HepG2 (cell line): ENCODE measurements around the gene ADAMTS2. TPM values are rescaled to one million over a fixed set of nuclear protein-coding genes. Genes with fewer than 3 reads are reported as not detected.

Experiments used
- ATAC-seq: fragments of 200-7000 bp; cut with Tn5 transposase; 3 replicates; pipeline ENCODE4 v1.9.1; 2020; ENCODE audit warnings: mild to moderate bottlenecking, moderate library complexity
- BruUV-seq: library from RNA; stranded (reverse); fragments of 400-500 nt; replicated peaks from 2 replicates; lab custom pipeline; 2021; lab: Mats Ljungman, UMichigan
- CTCF ChIA-PET: fragments of 300-600 bp; formaldehyde crosslinking; extraction: SDS; loops from one replicate; lab custom pipeline; 2021; ENCODE audit warnings: low total read pairs, inconsistent platforms, low intra/inter-chr PET ratio; lab: Yijun Ruan, JAX
- POLR2A ChIA-PET: fragments of 350-600 bp; sonication (Branson Sonifier 250); formaldehyde crosslinking; loops from one replicate; lab custom pipeline; 2020; ENCODE audit warnings: antibody characterized with exemption, inconsistent platforms; lab: Yijun Ruan, JAX
- DNase-seq: peaks from one replicate; pipeline ENCODE4 v3.0.0-alpha.2; 2015; ENCODE audit warnings: low spot score
- FAIRE-seq: peaks from 3 replicates; lab custom pipeline; 2011; peaks lifted over from hg19 to GRCh38; lab: Jason Lieb, UNC
- H2AFZ ChIP-seq: one replicate; pipeline ENCODE4 v1.6.1; 2011; ENCODE audit warnings: low read length, inconsistent platforms
- H3K27ac ChIP-seq: fragments of 300-600 bp; 3 replicates; pipeline ENCODE4 v1.8.0; 2011; ENCODE audit warnings: mixed run types, mild to moderate bottlenecking, mixed read lengths, low read length, inconsistent platforms; ENCODE audit not compliant: insufficient read depth; ENCODE audit errors: extremely low read length
- H3K27me3 ChIP-seq, 2 experiments: fragments of 200-600 bp in 1 of 2; 2 replicates in 1 of 2; 3 replicates in 1 of 2; pipeline versions ENCODE4 v1.6.0 to v1.8.0; 2011; ENCODE audit warnings: low read length in 2 of 2, mild to moderate bottlenecking in 2 of 2, moderate library complexity in 2 of 2, inconsistent platforms in 1 of 2; ENCODE audit not compliant: insufficient read depth in 2 of 2, control insufficient read depth in 1 of 2
- H3K36me3 ChIP-seq, 2 experiments: fragments of 200-600 bp in 1 of 2; replicated peaks in 1 of 2; 2 replicates in 1 of 2; 3 replicates in 1 of 2; pipeline versions ENCODE4 v1.5.1 to v1.8.0; 2011; ENCODE audit warnings: low read length in 2 of 2, inconsistent platforms in 1 of 2; ENCODE audit not compliant: insufficient read depth in 2 of 2, control insufficient read depth in 1 of 2
- H3K4me1 ChIP-seq: 2 replicates; pipeline ENCODE4 v1.5.1; 2012; ENCODE audit warnings: low read length, inconsistent platforms; ENCODE audit not compliant: insufficient read depth
- H3K4me2 ChIP-seq: 2 replicates; pipeline ENCODE4 v1.6.0; 2011; ENCODE audit warnings: low read depth, low read length, inconsistent platforms
- H3K4me3 ChIP-seq, 3 experiments: fragments of 200-600 bp in 1 of 3; sonication (generic), shearing (Covaris generic) in 1 of 3; replicated peaks in 1 of 3; 2 replicates each; pipeline ENCODE4 v1.5.1; 2011 to 2016; ENCODE audit warnings: low read length in 3 of 3, inconsistent platforms in 2 of 3, low read depth in 2 of 3, mild to moderate bottlenecking in 2 of 3, control low read depth in 1 of 3, mixed read lengths in 1 of 3; ENCODE audit not compliant: insufficient read depth in 1 of 3
- H3K79me2 ChIP-seq: one replicate; pipeline ENCODE4 v1.6.1; 2011; ENCODE audit warnings: low read length, inconsistent platforms; ENCODE audit not compliant: insufficient read depth
- H3K9ac ChIP-seq: 2 replicates; pipeline ENCODE4 v1.6.0; 2011; ENCODE audit warnings: mild to moderate bottlenecking, low read depth, low read length, inconsistent platforms; ENCODE audit not compliant: insufficient read depth
- H3K9me3 ChIP-seq: 2 replicates; pipeline ENCODE4 v1.5.1; 2012; ENCODE audit warnings: mild to moderate bottlenecking, low read length
- H4K20me1 ChIP-seq: 2 replicates; pipeline ENCODE4 v1.6.0; 2011; ENCODE audit warnings: inconsistent platforms, mild to moderate bottlenecking, low read length, moderate library complexity; ENCODE audit not compliant: insufficient read depth
- BHLHE40 ChIP-seq: IDR thresholded peaks from 2 replicates; pipeline ENCODE4 v1.6.1; 2011; ENCODE audit warnings: low read length, improper control_type of control experiment
- HIVEP1 ChIP-seq: sonication (generic); formaldehyde crosslinking; IDR thresholded peaks from 2 replicates; pipeline ENCODE4 v1.4.0; 2020; ENCODE audit warnings: mild to moderate bottlenecking, missing genetic modification reagents
- JUNB ChIP-seq: sonication (generic); formaldehyde crosslinking; IDR thresholded peaks from 2 replicates; pipeline ENCODE4 v1.8.0; 2022; ENCODE audit warnings: missing genetic modification reagents, mild to moderate bottlenecking, borderline replicate concordance
- MIER3 ChIP-seq: IDR thresholded peaks from 2 replicates; pipeline ENCODE4 v1.6.1; 2016; ENCODE audit warnings: missing compliant biosample characterization, borderline replicate concordance
- SOX6 ChIP-seq, 2 experiments: fragments of 450-650 bp in 1 of 2; sonication (generic) in 1 of 2; formaldehyde crosslinking in 1 of 2; IDR thresholded peaks; 2 replicates each; pipeline versions ENCODE4 v1.4.0 to v1.6.1; 2017 to 2020; ENCODE audit warnings: antibody characterized with exemption in 1 of 2, mild to moderate bottlenecking in 1 of 2, missing genetic modification reagents in 1 of 2
- ZNF44 ChIP-seq: sonication (generic); formaldehyde crosslinking; IDR thresholded peaks from 2 replicates; pipeline ENCODE4 v1.5.1; 2020; ENCODE audit warnings: mild to moderate bottlenecking, missing genetic modification reagents
- ZNF570 ChIP-seq: sonication (generic); formaldehyde crosslinking; IDR thresholded peaks from 2 replicates; pipeline ENCODE4 v1.4.0; 2020; ENCODE audit warnings: mild to moderate bottlenecking, missing genetic modification reagents, borderline replicate concordance
- ZNF660 ChIP-seq: sonication (generic); formaldehyde crosslinking; IDR thresholded peaks from 2 replicates; pipeline ENCODE4 v1.5.1; 2020; ENCODE audit warnings: mild to moderate bottlenecking, low read depth, missing genetic modification reagents, borderline replicate concordance
- WGBS: methylation state at CpG from one replicate; pipeline ENCODE4 v1.1.6; 2017; ENCODE audit warnings: low lambda C conversion rate; 5-methylcytosine and 5-hydroxymethylcytosine counted together
- in situ Hi-C: cut with HindIII; loops from 2 replicates; pipeline ENCODE4 v1.10.0; 2017; ENCODE audit warnings: low pct_unique_long_range_greater_than_20kb; ENCODE audit not compliant: extremely low pct_ligation_motif_present
- intact Hi-C: fragments of 100-400 bp; cut with micrococcal nuclease; formaldehyde crosslinking; loops from one replicate; pipeline ENCODE4 v1.10.0; 2022; ENCODE audit not compliant: unreplicated experiment
- polyA plus RNA-seq, 8 experiments: library from polyadenylated mRNA; depleted of rRNA in 3 of 8; stranded (reverse) in 7 of 8; unstranded in 1 of 8; fragments of >200 nt; fragmentation: Illumina TruSeq in 4 of 8; extraction: Trizol in 4 of 8; gene quantifications; 2 replicates each; pipeline versions ENCODE4 v1.2.1 to v1.2.3, GENCODE V29; 2011 to 2016; ENCODE audit warnings: low read depth in 4 of 8, missing spikeins in 1 of 8, mixed read lengths in 1 of 8; ENCODE audit not compliant: insufficient read depth in 1 of 8
- total RNA-seq, 5 experiments: library from RNA; depleted of rRNA; stranded (reverse); fragments of >200 nt; fragmentation: Illumina TruSeq; extraction: Trizol; gene quantifications; 2 replicates each; pipeline ENCODE4 v1.2.3, GENCODE V29; 2016; ENCODE audit warnings: low read depth in 1 of 5
- TF ChIP-seq, protein P1 (sequence below): sonication (generic); formaldehyde crosslinking; IDR thresholded peaks from 2 replicates; pipeline ENCODE4 v1.4.0; 2020; ENCODE audit warnings: missing genetic modification reagents
- TF ChIP-seq, protein P2 (sequence below): sonication (generic); formaldehyde crosslinking; IDR thresholded peaks from 2 replicates; pipeline ENCODE4 v1.8.1; 2022; ENCODE audit warnings: low read depth, mild to moderate bottlenecking, missing genetic modification reagents
- TF ChIP-seq, protein P3 (sequence below): sonication (generic); formaldehyde crosslinking; IDR thresholded peaks from 2 replicates; pipeline ENCODE4 v1.4.0; 2020; ENCODE audit warnings: missing genetic modification reagents
- TF ChIP-seq, protein P4 (sequence below): IDR thresholded peaks from 2 replicates; pipeline ENCODE4 v1.6.1; 2016

ADAMTS2 gene
- total and polyA plus RNA-seq, 2 of the 13 experiments (the other 11 are each of a cell fraction or from before 2014, with no cell fraction given), result 0.24 to 3.5 TPM

DNA sequence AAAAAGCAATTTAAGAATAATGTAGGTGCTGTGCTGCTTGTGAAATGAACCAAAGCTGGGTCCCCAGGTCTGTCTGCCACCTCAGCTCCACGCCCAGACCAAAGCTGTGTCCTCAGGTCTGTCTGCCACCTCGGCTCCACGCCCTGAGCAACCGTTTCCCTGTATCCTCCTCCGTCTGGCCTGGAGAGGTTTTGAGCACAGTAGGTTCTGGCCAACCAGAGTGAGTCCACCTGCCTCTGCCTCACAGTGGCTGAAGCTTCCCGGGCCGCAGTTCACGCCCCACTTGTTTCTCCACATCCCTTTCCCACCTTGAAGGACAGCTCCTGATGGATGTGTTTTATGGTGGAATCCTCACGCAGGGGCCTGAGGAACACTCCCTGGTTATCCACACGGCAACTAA is 120.5 kb downstream of the ADAMTS2 start (continued):
- no peak for TF ChIP-seq MIER3 (CRISPR knock-in tag)

DNA sequence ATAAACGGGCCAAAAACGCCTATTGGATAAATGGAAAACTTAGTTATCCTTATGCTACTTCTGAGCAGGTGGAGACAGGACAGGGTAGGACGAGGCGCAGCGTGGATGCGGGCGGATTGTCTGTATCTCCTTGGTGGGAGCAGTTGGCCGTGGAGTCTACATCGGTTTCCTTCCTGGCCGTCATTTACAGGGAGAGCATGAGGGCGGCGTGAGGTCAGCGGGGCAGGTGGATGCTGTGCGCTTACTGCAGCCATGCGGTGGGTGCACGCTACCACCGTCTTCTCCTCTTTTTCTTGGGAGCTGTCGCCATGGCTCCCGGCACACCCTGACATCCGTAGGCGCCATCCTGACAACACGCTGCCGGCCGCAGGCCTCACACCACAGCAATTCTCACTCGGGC is 121.3 kb downstream of the ADAMTS2 start:
- no peak overlapping the region for H2AFZ ChIP-seq
- no peaks in the 10 kb centered on the region for H3K9me3 ChIP-seq
- no peaks in the 10 kb centered on the region for H3K4me1 ChIP-seq
- CTCF ChIA-PET, result no interaction called here
- H3K4me2 ChIP-seq, result no peak overlapping the region
- FAIRE-seq (no peak), DNase-seq (no peak), ATAC-seq (no peak)
- H3K27ac ChIP-seq, result no peak overlapping the region
- peaks cover 2 to 34% of the 10 kb centered on the region in 2 experiments; a peak in 4 of 5 replicates for H3K27me3 ChIP-seq
- H3K9ac ChIP-seq, result no peak overlapping the region
- no peaks in the 10 kb centered on the region for H4K20me1 ChIP-seq
- POLR2A ChIA-PET, result no interaction called here
- no peak overlapping the region for H3K4me3 ChIP-seq
- BruUV-seq, result no TSS peak
- intact Hi-C loops, result no loop called here
- TF ChIP-seq ZNF660 (no peak), SOX6 (IDR thresholded peaks at IDR 0.05) (no peak), SOX6 (CRISPR knock-in tag; IDR thresholded peaks at IDR 0.05) (no peak), ZNF44 (CRISPR knock-in tag) (no peak), JUNB (no peak), ZNF570 (CRISPR knock-in tag) (no peak), BHLHE40 (no peak), HIVEP1 (no peak)
- TF ChIP-seq, protein P1, sequence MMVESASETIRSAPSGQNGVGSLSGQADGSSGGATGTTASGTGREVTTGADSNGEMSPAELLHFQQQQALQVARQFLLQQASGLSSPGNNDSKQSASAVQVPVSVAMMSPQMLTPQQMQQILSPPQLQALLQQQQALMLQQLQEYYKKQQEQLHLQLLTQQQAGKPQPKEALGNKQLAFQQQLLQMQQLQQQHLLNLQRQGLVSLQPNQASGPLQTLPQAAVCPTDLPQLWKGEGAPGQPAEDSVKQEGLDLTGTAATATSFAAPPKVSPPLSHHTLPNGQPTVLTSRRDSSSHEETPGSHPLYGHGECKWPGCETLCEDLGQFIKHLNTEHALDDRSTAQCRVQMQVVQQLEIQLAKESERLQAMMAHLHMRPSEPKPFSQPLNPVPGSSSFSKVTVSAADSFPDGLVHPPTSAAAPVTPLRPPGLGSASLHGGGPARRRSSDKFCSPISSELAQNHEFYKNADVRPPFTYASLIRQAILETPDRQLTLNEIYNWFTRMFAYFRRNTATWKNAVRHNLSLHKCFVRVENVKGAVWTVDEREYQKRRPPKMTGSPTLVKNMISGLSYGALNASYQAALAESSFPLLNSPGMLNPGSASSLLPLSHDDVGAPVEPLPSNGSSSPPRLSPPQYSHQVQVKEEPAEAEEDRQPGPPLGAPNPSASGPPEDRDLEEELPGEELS (CRISPR knock-in tag), result no peak
- TF ChIP-seq, protein P2, sequence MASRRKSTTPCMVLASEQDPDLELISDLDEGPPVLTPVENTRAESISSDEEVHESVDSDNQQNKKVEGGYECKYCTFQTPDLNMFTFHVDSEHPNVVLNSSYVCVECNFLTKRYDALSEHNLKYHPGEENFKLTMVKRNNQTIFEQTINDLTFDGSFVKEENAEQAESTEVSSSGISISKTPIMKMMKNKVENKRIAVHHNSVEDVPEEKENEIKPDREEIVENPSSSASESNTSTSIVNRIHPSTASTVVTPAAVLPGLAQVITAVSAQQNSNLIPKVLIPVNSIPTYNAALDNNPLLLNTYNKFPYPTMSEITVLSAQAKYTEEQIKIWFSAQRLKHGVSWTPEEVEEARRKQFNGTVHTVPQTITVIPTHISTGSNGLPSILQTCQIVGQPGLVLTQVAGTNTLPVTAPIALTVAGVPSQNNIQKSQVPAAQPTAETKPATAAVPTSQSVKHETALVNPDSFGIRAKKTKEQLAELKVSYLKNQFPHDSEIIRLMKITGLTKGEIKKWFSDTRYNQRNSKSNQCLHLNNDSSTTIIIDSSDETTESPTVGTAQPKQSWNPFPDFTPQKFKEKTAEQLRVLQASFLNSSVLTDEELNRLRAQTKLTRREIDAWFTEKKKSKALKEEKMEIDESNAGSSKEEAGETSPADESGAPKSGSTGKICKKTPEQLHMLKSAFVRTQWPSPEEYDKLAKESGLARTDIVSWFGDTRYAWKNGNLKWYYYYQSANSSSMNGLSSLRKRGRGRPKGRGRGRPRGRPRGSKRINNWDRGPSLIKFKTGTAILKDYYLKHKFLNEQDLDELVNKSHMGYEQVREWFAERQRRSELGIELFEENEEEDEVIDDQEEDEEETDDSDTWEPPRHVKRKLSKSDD (CRISPR knock-in tag), result no peak
- TF ChIP-seq, protein P3, sequence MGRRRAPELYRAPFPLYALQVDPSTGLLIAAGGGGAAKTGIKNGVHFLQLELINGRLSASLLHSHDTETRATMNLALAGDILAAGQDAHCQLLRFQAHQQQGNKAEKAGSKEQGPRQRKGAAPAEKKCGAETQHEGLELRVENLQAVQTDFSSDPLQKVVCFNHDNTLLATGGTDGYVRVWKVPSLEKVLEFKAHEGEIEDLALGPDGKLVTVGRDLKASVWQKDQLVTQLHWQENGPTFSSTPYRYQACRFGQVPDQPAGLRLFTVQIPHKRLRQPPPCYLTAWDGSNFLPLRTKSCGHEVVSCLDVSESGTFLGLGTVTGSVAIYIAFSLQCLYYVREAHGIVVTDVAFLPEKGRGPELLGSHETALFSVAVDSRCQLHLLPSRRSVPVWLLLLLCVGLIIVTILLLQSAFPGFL, result no peak
- TF ChIP-seq, protein P4, sequence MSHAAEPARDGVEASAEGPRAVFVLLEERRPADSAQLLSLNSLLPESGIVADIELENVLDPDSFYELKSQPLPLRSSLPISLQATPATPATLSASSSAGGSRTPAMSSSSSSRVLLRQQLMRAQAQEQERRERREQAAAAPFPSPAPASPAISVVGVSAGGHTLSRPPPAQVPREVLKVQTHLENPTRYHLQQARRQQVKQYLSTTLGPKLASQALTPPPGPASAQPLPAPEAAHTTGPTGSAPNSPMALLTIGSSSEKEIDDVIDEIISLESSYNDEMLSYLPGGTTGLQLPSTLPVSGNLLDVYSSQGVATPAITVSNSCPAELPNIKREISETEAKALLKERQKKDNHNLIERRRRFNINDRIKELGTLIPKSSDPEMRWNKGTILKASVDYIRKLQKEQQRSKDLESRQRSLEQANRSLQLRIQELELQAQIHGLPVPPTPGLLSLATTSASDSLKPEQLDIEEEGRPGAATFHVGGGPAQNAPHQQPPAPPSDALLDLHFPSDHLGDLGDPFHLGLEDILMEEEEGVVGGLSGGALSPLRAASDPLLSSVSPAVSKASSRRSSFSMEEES (CRISPR knock-in tag), result no peak
- no peaks in the 10 kb centered on the region; a peak in 1 of 5 replicates for H3K36me3 ChIP-seq
- in situ Hi-C loops, result no loop called here
- 77% methylated on average over 25 of the region's 25 CpGs for WGBS
- no peaks in the 10 kb centered on the region for H3K79me2 ChIP-seq
